Psoas muscle (tissue), 8 donors: ENCODE results near the gene IP6K1. TPM values are rescaled to one million over a fixed set of nuclear protein-coding genes. Genes with fewer than 3 reads are reported as not detected.

Experiments used
- ATAC-seq, 4 donors: fragments of 200-7000 bp; cut with Tn5 transposase; one replicate each; pipeline ENCODE4 v1.9.1; 2020; ENCODE audit warnings: moderate library complexity in 3 of 4, mild to moderate bottlenecking in 2 of 4
- DNase-seq, 2 donors: peaks; one replicate each; pipeline ENCODE4 v3.0.0-alpha.2; 2020
- H3K27ac ChIP-seq: fragments of 200-600 bp; one replicate; pipeline ENCODE4 v1.8.0; 2022
- H3K27me3 ChIP-seq, 3 donors: fragments of 200-600 bp in 1 of 3; one replicate each; pipeline versions ENCODE4 v1.6.1 to v1.8.0; 2013 to 2022; ENCODE audit warnings: low read length in 2 of 3, mild to moderate bottlenecking in 2 of 3, moderate library complexity in 1 of 3; ENCODE audit not compliant: insufficient read depth in 3 of 3
- H3K36me3 ChIP-seq, 2 donors: fragments of 200-600 bp in 1 of 2; one replicate each; pipeline versions ENCODE4 v1.6.1 to v1.8.0; 2013 to 2022; ENCODE audit warnings: low read depth in 1 of 2, mild to moderate bottlenecking in 1 of 2, moderate library complexity in 1 of 2; ENCODE audit not compliant: insufficient read depth in 1 of 2
- H3K4me1 ChIP-seq: fragments of 200-600 bp; one replicate; pipeline ENCODE4 v1.8.0; 2022
- H3K4me3 ChIP-seq: fragments of 200-600 bp; one replicate; pipeline ENCODE4 v1.8.0; 2022; ENCODE audit warnings: mild to moderate bottlenecking
- H3K9me3 ChIP-seq: fragments of 200-600 bp; one replicate; pipeline ENCODE4 v1.8.0; 2022
- WGBS, 3 donors: extraction: QIAGEN DNeasy Blood & Tissue Kit; methylation state at CpG; one replicate each; pipeline versions ENCODE4 v1.1.6 to v1.1.7; 2013; 5-methylcytosine and 5-hydroxymethylcytosine counted together
- intact Hi-C, 2 donors: fragments of 100-400 bp; cut with DNase I; formaldehyde crosslinking; loops; one replicate each; pipeline versions ENCODE4 v1.11.0 to v1.14.2; 2022
- polyA plus RNA-seq, 3 donors: library from polyadenylated mRNA; stranded (reverse); fragments of 200-250 nt; gene quantifications; one replicate each; pipeline ENCODE4 v1.2.3, GENCODE V29; 2013
- total RNA-seq, 4 donors: library from RNA; stranded (reverse); fragmentation: NEBNext Ultra II Directional in 2 of 4; extraction: Animal tissue kit (Norgen Biotek cat#: 25700) in 2 of 4; gene quantifications; one replicate each; pipeline versions ENCODE4 v1.2.1 to v1.2.4, GENCODE V29; 2021 to 2023
- TF ChIP-seq, protein P1 (sequence below): fragments of 200-600 bp; IDR thresholded peaks from one replicate; pipeline ENCODE4 v1.8.0; 2022; ENCODE audit warnings: antibody characterized with exemption
- donor health status: healthy with polysubstance abuse.
- donor health status: DM: no; HTN: no; CAD: no; lungs with moderate emphysema.
- donor health status: Bipolar disorder and iron deficiency.
- donor health status: healthy.
- donor health status: DM: yes; HTN: yes; CAD: no.
- donor health status: DM: no; HTN: no; CAD: no.
- donor health status: DM: no; HTN: no; CAD: no.
- donor health status: DM: yes; HTN: yes; CAD: no.

Gene IP6K1
- total and polyA plus RNA-seq, 7 donors: 9.1 to 16.1 (median 12.3) TPM

- TF ChIP-seq, protein P1, sequence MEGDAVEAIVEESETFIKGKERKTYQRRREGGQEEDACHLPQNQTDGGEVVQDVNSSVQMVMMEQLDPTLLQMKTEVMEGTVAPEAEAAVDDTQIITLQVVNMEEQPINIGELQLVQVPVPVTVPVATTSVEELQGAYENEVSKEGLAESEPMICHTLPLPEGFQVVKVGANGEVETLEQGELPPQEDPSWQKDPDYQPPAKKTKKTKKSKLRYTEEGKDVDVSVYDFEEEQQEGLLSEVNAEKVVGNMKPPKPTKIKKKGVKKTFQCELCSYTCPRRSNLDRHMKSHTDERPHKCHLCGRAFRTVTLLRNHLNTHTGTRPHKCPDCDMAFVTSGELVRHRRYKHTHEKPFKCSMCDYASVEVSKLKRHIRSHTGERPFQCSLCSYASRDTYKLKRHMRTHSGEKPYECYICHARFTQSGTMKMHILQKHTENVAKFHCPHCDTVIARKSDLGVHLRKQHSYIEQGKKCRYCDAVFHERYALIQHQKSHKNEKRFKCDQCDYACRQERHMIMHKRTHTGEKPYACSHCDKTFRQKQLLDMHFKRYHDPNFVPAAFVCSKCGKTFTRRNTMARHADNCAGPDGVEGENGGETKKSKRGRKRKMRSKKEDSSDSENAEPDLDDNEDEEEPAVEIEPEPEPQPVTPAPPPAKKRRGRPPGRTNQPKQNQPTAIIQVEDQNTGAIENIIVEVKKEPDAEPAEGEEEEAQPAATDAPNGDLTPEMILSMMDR: no peak
- DNase-seq (no peak), ATAC-seq (no peak)
- WGBS, 3 donors: 86 to 93% (median 88%) methylated on average over 12 to 14 of the region's 14 CpGs
- Histone ChIP-seq H3K4me1 (peaks cover 35% of the 10 kb centered on the region), H3K9me3 (no peaks in the 10 kb centered on the region), H3K27ac (no peak overlapping the region), H3K27me3 (no peaks in the 10 kb centered on the region), H3K4me3 (no peak overlapping the region), H3K36me3 (peaks cover 0 to 65% of the 10 kb centered on the region in 2 donors)
- intact Hi-C loops: loop anchor here in 1 of 2 donors (5.0 kb wide), 1 partner anchor 125 kb away; no protein-coding TSS in a partner anchor
Observed at GRCh38 chr3:49717211-49717958, 69.0 kb downstream of the IP6K1 start.

DNA sequence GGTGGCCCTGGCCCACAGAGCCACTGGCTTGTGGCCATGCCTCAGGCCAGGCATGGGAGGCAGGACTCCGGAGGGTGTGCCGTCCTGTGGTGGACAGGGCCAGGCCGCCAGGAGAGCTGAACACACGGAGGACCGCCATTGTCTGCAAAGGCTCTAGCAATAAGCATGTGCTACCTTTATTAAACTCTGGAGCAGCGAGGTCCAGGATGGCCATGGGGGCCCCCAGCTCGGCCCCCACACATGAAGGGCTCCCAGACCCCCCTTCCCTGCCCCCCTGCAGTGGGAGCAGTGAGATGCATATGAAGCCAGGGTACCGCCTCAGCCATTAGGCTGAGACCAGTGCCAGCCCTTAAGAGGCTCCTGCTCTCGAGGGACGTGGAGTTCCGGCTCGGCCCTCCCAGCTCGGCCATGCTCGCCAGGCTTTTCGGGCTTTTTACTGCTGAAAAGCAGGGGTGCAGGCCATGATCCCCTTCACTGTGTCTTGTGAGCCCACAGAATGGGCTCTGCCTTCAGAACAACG is 69.6 kb downstream of the IP6K1 start:
- WGBS, 3 donors: 82 to 88% (median 82%) methylated on average over 15 to 16 of the region's 16 CpGs
- TF ChIP-seq, protein P1: no peak
- no peak for ATAC-seq
- intact Hi-C loops: loop anchor here in 1 of 2 donors (5.0 kb wide), 1 partner anchor 126 kb away; no protein-coding TSS in a partner anchor
- Histone ChIP-seq H3K27ac (no peak overlapping the region), H3K27me3 (no peaks in the 10 kb centered on the region), H3K36me3 (peaks cover 0 to 63% of the 10 kb centered on the region in 2 donors), H3K4me3 (no peak overlapping the region), H3K4me1 (peaks cover 35% of the 10 kb centered on the region), H3K9me3 (no peaks in the 10 kb centered on the region)
- no peak for DNase-seq

DNA sequence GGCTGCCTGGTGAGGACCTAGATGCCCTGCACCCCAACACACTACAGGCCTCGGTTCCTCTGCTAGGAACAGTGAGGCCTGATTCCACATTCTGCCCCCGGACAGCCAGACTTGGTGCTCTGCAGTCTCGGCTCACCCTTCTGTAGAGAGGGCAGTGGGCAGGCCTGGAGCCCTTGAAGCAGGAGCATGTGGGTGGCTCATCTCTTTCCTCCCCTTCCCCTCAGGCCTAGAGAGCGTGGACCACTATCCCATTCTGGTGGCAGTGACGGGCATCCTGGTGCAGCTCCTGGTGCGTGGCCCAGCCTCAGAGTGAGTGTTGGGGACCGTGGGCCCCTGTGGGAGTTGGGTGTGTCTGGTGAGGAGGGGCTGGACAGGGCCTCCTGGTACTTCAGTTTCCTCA is 70.2 kb downstream of the IP6K1 start:
- peaks cover 0 to 63% of the 10 kb centered on the region in 2 donors for H3K36me3 ChIP-seq
- H3K4me1 ChIP-seq: peaks cover 35% of the 10 kb centered on the region
- DNase-seq (no peak), ATAC-seq (no peak)
- H3K9me3 ChIP-seq: no peaks in the 10 kb centered on the region
- intact Hi-C loops: loop anchor here in 1 of 2 donors (5.0 kb wide), 1 partner anchor 126 kb away; no protein-coding TSS in a partner anchor
- TF ChIP-seq, protein P1: no peak
- H3K27me3 ChIP-seq: no peaks in the 10 kb centered on the region
- H3K27ac ChIP-seq: no peak overlapping the region
- no peak overlapping the region for H3K4me3 ChIP-seq
- WGBS, 3 donors: 88 to 95% (median 90%) methylated on average over 7 of the region's 7 CpGs

DNA sequence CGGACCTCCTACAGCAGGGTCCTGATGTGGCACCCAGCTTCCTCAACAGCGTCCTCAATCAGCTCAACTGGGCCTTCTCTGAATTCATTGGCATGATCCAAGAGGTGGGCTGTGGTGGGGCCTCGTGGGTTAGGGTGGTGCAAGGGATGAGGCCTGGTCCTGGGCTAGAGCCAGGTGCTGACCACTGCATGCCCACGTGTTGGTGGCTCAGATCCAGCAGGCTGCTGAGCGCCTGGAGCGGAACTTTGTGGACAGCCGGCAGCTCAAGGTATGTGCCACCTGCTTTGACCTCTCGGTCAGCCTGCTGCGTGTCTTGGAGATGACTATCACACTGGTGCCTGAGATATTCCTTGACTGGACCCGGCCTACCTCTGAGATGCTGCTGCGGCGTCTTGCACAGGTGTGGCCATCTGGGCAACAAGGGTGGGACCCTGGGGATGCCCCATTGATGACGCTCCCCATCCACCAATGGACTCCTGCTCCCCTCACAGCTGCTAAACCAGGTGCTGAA is 70.7 kb downstream of the IP6K1 start:
- no peak for DNase-seq

More for the DNA sequence above, 70.7 kb downstream of the IP6K1 start:
- peaks cover 0 to 63% of the 10 kb centered on the region in 2 donors for H3K36me3 ChIP-seq
- H3K27me3 ChIP-seq: no peaks in the 10 kb centered on the region
- no peak for ATAC-seq
- intact Hi-C loops: loop anchor here in 1 of 2 donors (5.0 kb wide), 1 partner anchor 127 kb away; no protein-coding TSS in a partner anchor
- 63 to 77% (median 65%) methylated on average over 13 of the region's 13 CpGs for WGBS, 3 donors
- TF ChIP-seq, protein P1: no peak
- no peak overlapping the region for H3K4me3 ChIP-seq
- peaks cover 35% of the 10 kb centered on the region for H3K4me1 ChIP-seq
- H3K27ac ChIP-seq: no peak overlapping the region
- no peaks in the 10 kb centered on the region for H3K9me3 ChIP-seq
